SK-N-SH (cell line): ENCODE measurements around the gene SEBOX. TPM values are rescaled to one million over a fixed set of nuclear protein-coding genes. Genes with fewer than 3 reads are reported as not detected.

Source experiments
- CTCF ChIA-PET: fragments of 300-600, 350-600 bp; formaldehyde crosslinking; extraction: SDS; loops from one replicate; lab custom pipeline; 2021; lab: Yijun Ruan, JAX
- POLR2A ChIA-PET: fragments of 350-600 bp; sonication (Branson Sonifier 250); formaldehyde crosslinking; extraction: SDS; loops from one replicate; lab custom pipeline; 2020; ENCODE audit warnings: antibody characterized with exemption, inconsistent platforms; lab: Yijun Ruan, JAX
- DNase-seq: peaks from one replicate; pipeline ENCODE4 v3.0.0; 2012
- H2AFZ ChIP-seq: fragments of 200-600 bp; sonication (generic); 2 replicates; pipeline ENCODE4 v1.8.1; 2016; ENCODE audit warnings: antibody characterized with exemption, mild to moderate bottlenecking, low read depth
- H3F3A ChIP-seq: fragments of 200-600 bp; sonication (generic); replicated peaks from 2 replicates; pipeline ENCODE3; 2016; ENCODE audit warnings: antibody characterized with exemption, mild to moderate bottlenecking; ENCODE audit not compliant: insufficient read depth
- H3K27ac ChIP-seq, 2 experiments: fragments of 200-500 bp in 1 of 2; fragments of 200-600 bp in 1 of 2; sonication (Bioruptor generic) in 1 of 2; sonication (generic), shearing (Covaris generic) in 1 of 2; 2 replicates each; pipeline versions ENCODE4 v1.5.1 to v1.6.1; 2014 to 2016; ENCODE audit warnings: low read depth in 2 of 2, inconsistent platforms in 1 of 2, low read length in 1 of 2, mild to moderate bottlenecking in 1 of 2, mixed read lengths in 1 of 2
- H3K27me3 ChIP-seq: fragments of 200-600 bp; sonication (generic), shearing (Covaris generic); 2 replicates; pipeline ENCODE4 v1.6.1; 2016; ENCODE audit warnings: mixed run types; ENCODE audit not compliant: insufficient read depth
- H3K36me3 ChIP-seq, 2 experiments: fragments of 200-500 bp in 1 of 2; fragments of 200-600 bp in 1 of 2; sonication (Bioruptor generic) in 1 of 2; sonication (generic) in 1 of 2; replicated peaks in 1 of 2; 2 replicates each; pipeline versions ENCODE3 to v1.5.1; 2014 to 2016; ENCODE audit warnings: low read length in 1 of 2, mild to moderate bottlenecking in 1 of 2; ENCODE audit not compliant: insufficient read depth in 2 of 2, control insufficient read depth in 1 of 2
- H3K4me1 ChIP-seq, 2 experiments: fragments of 200-500 bp in 1 of 2; fragments of 200-600 bp in 1 of 2; sonication (Bioruptor generic) in 1 of 2; sonication (generic), shearing (Covaris generic) in 1 of 2; 2 replicates each; pipeline versions ENCODE4 v1.5.1 to v1.6.1; 2014 to 2016; ENCODE audit warnings: low read depth in 1 of 2, low read length in 1 of 2, mixed run types in 1 of 2; ENCODE audit not compliant: insufficient read depth in 2 of 2, control insufficient read depth in 1 of 2
- H3K4me2 ChIP-seq: fragments of 200-600 bp; sonication (generic), shearing (Covaris generic); 2 replicates; pipeline ENCODE4 v1.6.1; 2017; ENCODE audit warnings: mixed run types
- H3K4me3 ChIP-seq, 2 experiments: fragments of 200-500 bp in 1 of 2; fragments of 200-600 bp in 1 of 2; sonication (Bioruptor generic) in 1 of 2; sonication (generic), shearing (Covaris generic) in 1 of 2; 2 replicates each; pipeline versions ENCODE4 v1.5.1 to v1.8.1; 2014 to 2016; ENCODE audit warnings: low read depth in 2 of 2, inconsistent platforms in 1 of 2, low read length in 1 of 2, mild to moderate bottlenecking in 1 of 2, mixed read lengths in 1 of 2, moderate library complexity in 1 of 2
- H3K79me2 ChIP-seq: fragments of 200-600 bp; sonication (generic); 2 replicates; pipeline ENCODE4 v1.8.1; 2017; ENCODE audit warnings: mild to moderate bottlenecking; ENCODE audit not compliant: insufficient read depth
- H3K9ac ChIP-seq: fragments of 200-600 bp; sonication (generic); 2 replicates; pipeline ENCODE4 v1.6.1; 2017; ENCODE audit warnings: mixed run types
- H3K9me2 ChIP-seq: fragments of 200-600 bp; sonication (generic); 2 replicates; pipeline ENCODE4 v1.6.1; 2017; ENCODE audit warnings: mixed run types
- H3K9me3 ChIP-seq: fragments of 200-600 bp; sonication (generic); 2 replicates; pipeline ENCODE4 v1.6.1; 2017; ENCODE audit warnings: mixed run types, mild to moderate bottlenecking, moderate library complexity
- H4K20me1 ChIP-seq: fragments of 200-600 bp; sonication (generic); 2 replicates; pipeline ENCODE4 v1.6.1; 2017; ENCODE audit warnings: mild to moderate bottlenecking, mixed run types; ENCODE audit not compliant: insufficient read depth
- CHD2 ChIP-seq: fragments of 150-350 bp; IDR thresholded peaks from 2 replicates; pipeline ENCODE4 v1.6.1; 2018; ENCODE audit warnings: low read length; ENCODE audit not compliant: partially characterized antibody
- ELF1 ChIP-seq: IDR thresholded peaks from 2 replicates; pipeline ENCODE4 v1.4.0; 2012
- EP300 ChIP-seq, 2 experiments: IDR thresholded peaks; 2 replicates each; pipeline versions ENCODE4 v1.4.0 to v1.6.1; 2012; ENCODE audit warnings: borderline replicate concordance in 1 of 2, low read depth in 1 of 2, low read length in 1 of 2
- EZH2phosphoT487 ChIP-seq: fragments of 200-600 bp; sonication (generic); IDR thresholded peaks from 2 replicates; pipeline ENCODE4 v1.6.1; 2017; ENCODE audit warnings: low read depth, mixed run types, mild to moderate bottlenecking, antibody characterized with exemption, moderate library complexity, borderline replicate concordance
- FOSL2 ChIP-seq: IDR thresholded peaks from 2 replicates; pipeline ENCODE4 v1.4.0; 2012; ENCODE audit warnings: low read depth, mild to moderate bottlenecking, moderate library complexity, borderline replicate concordance
- FOXJ3 ChIP-seq: sonication (generic); formaldehyde crosslinking; IDR thresholded peaks from 2 replicates; pipeline ENCODE4 v1.5.1; 2020; ENCODE audit warnings: mild to moderate bottlenecking, missing genetic modification reagents
- FOXM1 ChIP-seq: IDR thresholded peaks from 2 replicates; pipeline ENCODE4 v1.4.0; 2012; ENCODE audit warnings: low read depth, mild to moderate bottlenecking
- GABPA ChIP-seq: IDR thresholded peaks from 2 replicates; pipeline ENCODE4 v1.4.0; 2012; ENCODE audit warnings: low read depth, mild to moderate bottlenecking
- GATA2 ChIP-seq: sonication (generic); formaldehyde crosslinking; IDR thresholded peaks from 2 replicates; pipeline ENCODE4 v1.5.0; 2020; ENCODE audit warnings: mild to moderate bottlenecking, missing genetic modification reagents
- IRF3 ChIP-seq: fragments of 150-350 bp; IDR thresholded peaks from 2 replicates; pipeline ENCODE4 v1.6.1; 2016; ENCODE audit warnings: mild to moderate bottlenecking, low read depth, low read length
- JUND ChIP-seq: IDR thresholded peaks from 2 replicates; pipeline ENCODE4 v1.4.0; 2012
- MAX ChIP-seq: IDR thresholded peaks from 2 replicates; pipeline ENCODE4 v1.4.0; 2012; ENCODE audit warnings: low read depth
- NFIC ChIP-seq: IDR thresholded peaks from 2 replicates; pipeline ENCODE4 v1.4.0; 2012; ENCODE audit warnings: borderline replicate concordance
- POLR2AphosphoS5 ChIP-seq: IDR thresholded peaks from 2 replicates; pipeline ENCODE4 v1.6.1; 2012; ENCODE audit warnings: low read depth, low read length
- RAD21 ChIP-seq: IDR thresholded peaks from 2 replicates; pipeline ENCODE4 v1.6.1; 2012; ENCODE audit warnings: mild to moderate bottlenecking, low read length
- RCOR1 ChIP-seq: fragments of 150-350 bp; IDR thresholded peaks from 2 replicates; pipeline ENCODE4 v1.6.1; 2017; ENCODE audit warnings: antibody characterized with exemption, low read length
- RXRA ChIP-seq: IDR thresholded peaks from 2 replicates; pipeline ENCODE4 v1.4.0; 2012; ENCODE audit warnings: low read depth, mild to moderate bottlenecking, borderline replicate concordance
- TAF1 ChIP-seq: IDR thresholded peaks from 2 replicates; pipeline ENCODE4 v1.6.1; 2012; ENCODE audit warnings: low read depth, mild to moderate bottlenecking, low read length, moderate library complexity, borderline replicate concordance
- TCF12 ChIP-seq: IDR thresholded peaks from 2 replicates; pipeline ENCODE4 v1.4.0; 2012
- USF1 ChIP-seq: IDR thresholded peaks from 2 replicates; pipeline ENCODE4 v1.4.0; 2012; ENCODE audit warnings: low read depth, borderline replicate concordance
- ZBTB33 ChIP-seq: IDR thresholded peaks from 2 replicates; pipeline ENCODE4 v1.4.0; 2012; ENCODE audit warnings: low read depth, borderline replicate concordance
- WGBS: methylation state at CpG from one replicate; pipeline ENCODE4 v1.1.6; 2017; ENCODE audit warnings: low lambda C conversion rate; 5-methylcytosine and 5-hydroxymethylcytosine counted together
- polyA plus RNA-seq, 3 experiments: library from polyadenylated mRNA; depleted of rRNA; stranded (reverse); fragments of >200 nt; gene quantifications; 2 replicates each; pipeline ENCODE4 v1.2.3, GENCODE V29; 2012

The SEBOX gene
- not detected in 2 replicates for polyA plus RNA-seq (2012; rRNA removed)
- not detected in 2 replicates for polyA plus RNA-seq (2012; cell fraction: cytosol; rRNA removed)
- not detected in 2 replicates for polyA plus RNA-seq (2012; cell fraction: nucleus; rRNA removed)

- no peak within 1 kb of the TSS for H3K27ac ChIP-seq
- no peak within 1 kb of the TSS for H3K9ac ChIP-seq
- H3K9me2 ChIP-seq, result no peaks in the 10 kb centered on the region
- CTCF ChIA-PET, result no interaction called here
- no peaks in the 10 kb centered on the region for H3K9me3 ChIP-seq
- POLR2A ChIA-PET, result no interaction called here
- H3K4me1 ChIP-seq, result peaks cover 0 to 2% of the 10 kb centered on the region in 2 experiments; a peak in 1 of 4 replicates
- no peak for DNase-seq
- H2AFZ ChIP-seq, result no peak within 1 kb of the TSS
- no peaks in the 10 kb centered on the region for H3K27me3 ChIP-seq
- WGBS, result 94% methylated on average over 11 of the region's 13 CpGs
- peaks cover 7% of the 10 kb centered on the region for H3F3A ChIP-seq
- H3K36me3 ChIP-seq, result peaks cover 11 to 38% of the 10 kb centered on the region in 2 experiments
- no peak within 1 kb of the TSS for H3K4me3 ChIP-seq
- no peak for TF ChIP-seq JUND
- TF ChIP-seq TCF12, result no peak
- no peak for TF ChIP-seq FOXJ3 (CRISPR knock-in tag)
- TF ChIP-seq ZBTB33, result no peak
- TF ChIP-seq USF1, result no peak
- TF ChIP-seq POLR2AphosphoS5, result no peak
- TF ChIP-seq ELF1, result no peak
- H3K4me2 ChIP-seq, result no peak within 1 kb of the TSS
- H4K20me1 ChIP-seq, result no peaks in the 10 kb centered on the region
- H3K79me2 ChIP-seq, result no peaks in the 10 kb centered on the region
Measured at GRCh38 chr17:28364665-28365363, at the start of gene SEBOX. SEBOX (minus strand) TSS chr17:28365199; CDS start chr17:28365151, 48 bp downstream.

GRCh38 chr17:28413804-28414203 lies 48.8 kb upstream of the SEBOX start:
- H3F3A ChIP-seq, result peaks cover 5% of the 10 kb centered on the region
- no peaks in the 10 kb centered on the region for H3K9me2 ChIP-seq
- POLR2A ChIA-PET, result no interaction called here
- TF ChIP-seq RAD21 (no peak), RCOR1 (no peak), MAX (no peak), NFIC (no peak), FOXJ3 (CRISPR knock-in tag) (no peak), POLR2AphosphoS5 (no peak), EP300 (IDR thresholded peaks at IDR 0.05; ENCODE audit: borderline replicate concordance in 1 of 2, low read depth in 1 of 2, low read length in 1 of 2) (no peak), IRF3 (no peak), TAF1 (no peak), GATA2 (CRISPR knock-in tag) (no peak), CHD2 (no peak), FOXM1 (no peak), USF1 (no peak), FOSL2 (no peak), EZH2phosphoT487 (no peak), RXRA (no peak), GABPA (no peak)
- 62% methylated on average over 7 of the region's 7 CpGs for WGBS
- CTCF ChIA-PET, result interaction anchor here (1.1 kb wide), 1 partner anchor 9 kb away, joined by 3 read pairs; no protein-coding TSS in a partner anchor
- H3K9ac ChIP-seq, result no peak overlapping the region
- H3K27ac ChIP-seq, result no peak overlapping the region
- H3K79me2 ChIP-seq, result no peaks in the 10 kb centered on the region
- H3K36me3 ChIP-seq, result no peaks in the 10 kb centered on the region
- DNase-seq, result no peak
- no peak overlapping the region for H3K4me3 ChIP-seq
- no peaks in the 10 kb centered on the region for H3K4me1 ChIP-seq
- no peaks in the 10 kb centered on the region for H3K9me3 ChIP-seq
- no peak overlapping the region for H2AFZ ChIP-seq
- no peak overlapping the region for H3K4me2 ChIP-seq
- H3K27me3 ChIP-seq, result peaks cover 18% of the 10 kb centered on the region; the same call in 1 of the 2 replicates
- H4K20me1 ChIP-seq, result no peaks in the 10 kb centered on the region
